ENCODE results near the gene KBTBD6. TPM values are rescaled to one million over a fixed set of nuclear protein-coding genes. Genes with fewer than 3 reads are reported as not detected.

Gene KBTBD6
- total and polyA plus RNA-seq, 2 of the 13 experiments (the other 11 are each of a cell fraction or from before 2014, with no cell fraction given) = 4.4 to 12.0 TPM

GRCh38 chr13:41111454-41111853, 21.1 kb downstream of the KBTBD6 start:
- Histone ChIP-seq H3K27me3 (ENCODE audit: control insufficient read depth in 1 of 2, insufficient read depth in 2 of 2, low read length in 2 of 2) (no peaks in the 10 kb centered on the region), H3K36me3 (replicated peaks in 1 of 2; ENCODE audit: control insufficient read depth in 1 of 2, insufficient read depth in 2 of 2, low read length in 2 of 2) (no peaks in the 10 kb centered on the region), H3K4me1 (ENCODE audit: insufficient read depth, low read length) (peaks cover 12% of the 10 kb centered on the region), H3K27ac (ENCODE audit: extremely low read length, insufficient read depth, low read length) (no peak overlapping the region), H4K20me1 (ENCODE audit: insufficient read depth, low read length) (no peaks in the 10 kb centered on the region), H3K9ac (ENCODE audit: insufficient read depth, low read depth, low read length) (no peak overlapping the region), H3K79me2 (ENCODE audit: insufficient read depth, low read length) (no peaks in the 10 kb centered on the region), H3K4me3 (replicated peaks in 1 of 3; ENCODE audit: insufficient read depth in 1 of 3, low read depth in 2 of 3, low read length in 3 of 3) (no peak overlapping the region), H3K4me2 (ENCODE audit: low read depth, low read length) (peak overlapping the region; percentile 39; the same call in 1 of the 2 replicates), H2AFZ (ENCODE audit: low read length) (no peak overlapping the region), H3K9me3 (ENCODE audit: low read length) (no peaks in the 10 kb centered on the region)
- no peak for FAIRE-seq
- POLR2A ChIA-PET = no interaction called here
- no peak for DNase-seq (ENCODE audit: low spot score)
- WGBS (ENCODE audit: low lambda C conversion rate) = 29% methylated on average over 7 of the region's 7 CpGs
- no peak for ATAC-seq
- in situ Hi-C loops (cut with HindIII; ENCODE audit: extremely low pct_ligation_motif_present, low pct_unique_long_range_greater_than_20kb) (no loop called here), intact Hi-C loops (cut with micrococcal nuclease; ENCODE audit: unreplicated experiment) (no loop called here)
- CTCF ChIA-PET (ENCODE audit: low intra/inter-chr PET ratio, low total read pairs) = no interaction called here
- BruUV-seq (replicated peaks) = no TSS peak
- no peak for TF ChIP-seq ZNF878 (CRISPR knock-in tag; IDR thresholded peaks at IDR 0.05)
- TF ChIP-seq ZNF362 (CRISPR knock-in tag; IDR thresholded peaks at IDR 0.05; ENCODE audit: borderline replicate concordance) = 0 out of 2 replicates have a peak, but pooled peaks have one; percentile 34
- TF ChIP-seq CEBPB (IDR thresholded peaks at IDR 0.05; ENCODE audit: borderline replicate concordance, low read depth, low read length) = peak; percentile 67; the same call in 1 of the 2 replicates
- TF ChIP-seq ZNF567 (CRISPR knock-in tag; IDR thresholded peaks at IDR 0.05; ENCODE audit: borderline replicate concordance) = no peak
- no peak for TF ChIP-seq ZNF691 (CRISPR knock-in tag; IDR thresholded peaks at IDR 0.05; ENCODE audit: borderline replicate concordance, low read depth)
- TF ChIP-seq RCOR2 (CRISPR knock-in tag; IDR thresholded peaks at IDR 0.05) = no peak
- TF ChIP-seq ZNF280B (CRISPR knock-in tag; IDR thresholded peaks at IDR 0.05; ENCODE audit: borderline replicate concordance) = no peak
- TF ChIP-seq CREB3 (CRISPR knock-in tag; IDR thresholded peaks at IDR 0.05) = no peak
- no peak for TF ChIP-seq TRIM24 (CRISPR knock-in tag; IDR thresholded peaks at IDR 0.05)
- TF ChIP-seq ZFP90 (CRISPR knock-in tag; IDR thresholded peaks at IDR 0.05; ENCODE audit: borderline replicate concordance) = no peak
- TF ChIP-seq CEBPG (CRISPR knock-in tag; IDR thresholded peaks at IDR 0.05) = peak; percentile 49; the same call in 1 of the 2 replicates
- TF ChIP-seq FOSL2 (CRISPR knock-in tag; IDR thresholded peaks at IDR 0.05) = peak; percentile 60
- no peak for TF ChIP-seq HNF1A (IDR thresholded peaks at IDR 0.05; ENCODE audit: low read depth)
- TF ChIP-seq HNF1A (CRISPR knock-in tag; IDR thresholded peaks at IDR 0.05; ENCODE audit: borderline replicate concordance) = no peak
- TF ChIP-seq ZNF451 (CRISPR knock-in tag; IDR thresholded peaks at IDR 0.05) = no peak
- no peak for TF ChIP-seq THAP8 (CRISPR knock-in tag; IDR thresholded peaks at IDR 0.05; ENCODE audit: borderline replicate concordance)

All from HepG2 (cell line).